G401.6 (cell line): ENCODE measurements around the gene TRIM8.

ENCODE experiments used
- FAIRE-seq: peaks from 2 replicates; lab custom pipeline; 2012; peaks lifted over from hg19 to GRCh38; lab: Jason Lieb, UNC

Gene TRIM8

DNA sequence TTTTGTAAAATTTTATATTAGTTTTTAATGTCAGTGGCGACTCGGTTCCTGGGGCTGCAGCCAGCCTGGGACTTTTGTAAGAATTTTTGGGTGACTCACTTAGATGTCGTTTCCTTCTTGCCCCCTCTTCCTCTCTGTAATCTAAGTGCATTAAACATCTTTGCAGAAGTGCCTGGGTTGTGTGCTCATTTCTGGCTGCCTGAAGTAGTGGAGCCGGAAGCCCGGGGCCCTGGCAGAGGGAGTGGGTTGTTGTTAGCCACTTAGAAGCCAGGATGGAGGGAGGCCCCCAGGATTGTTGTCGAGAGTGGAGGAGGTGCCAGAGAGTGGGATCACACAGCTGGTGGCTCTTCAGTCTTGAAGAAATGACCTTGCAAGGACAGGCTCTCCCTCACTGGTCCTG lies 11.0 kb upstream of the TRIM8 start:
- FAIRE-seq, result no peak

DNA sequence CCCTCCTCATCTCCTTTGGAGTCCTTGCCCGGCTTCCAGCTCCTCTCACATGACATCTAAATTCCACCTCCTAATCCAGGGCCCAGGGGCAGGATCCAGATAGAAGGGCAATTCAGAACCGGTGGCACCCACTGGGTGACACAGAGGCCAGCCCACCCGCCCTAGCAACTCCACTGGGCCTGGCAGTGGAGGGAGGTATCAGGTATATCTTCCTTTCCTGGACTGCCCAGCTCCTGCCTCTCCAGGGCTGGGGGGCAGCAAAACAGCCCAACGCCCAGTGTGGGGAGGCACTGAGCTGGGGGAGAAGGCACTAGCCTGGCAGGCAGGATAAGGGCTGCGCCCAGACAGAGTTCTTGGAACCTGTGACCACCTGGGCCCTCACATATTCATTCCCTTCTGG lies 10.4 kb upstream of the TRIM8 start:
- no peak for FAIRE-seq

DNA sequence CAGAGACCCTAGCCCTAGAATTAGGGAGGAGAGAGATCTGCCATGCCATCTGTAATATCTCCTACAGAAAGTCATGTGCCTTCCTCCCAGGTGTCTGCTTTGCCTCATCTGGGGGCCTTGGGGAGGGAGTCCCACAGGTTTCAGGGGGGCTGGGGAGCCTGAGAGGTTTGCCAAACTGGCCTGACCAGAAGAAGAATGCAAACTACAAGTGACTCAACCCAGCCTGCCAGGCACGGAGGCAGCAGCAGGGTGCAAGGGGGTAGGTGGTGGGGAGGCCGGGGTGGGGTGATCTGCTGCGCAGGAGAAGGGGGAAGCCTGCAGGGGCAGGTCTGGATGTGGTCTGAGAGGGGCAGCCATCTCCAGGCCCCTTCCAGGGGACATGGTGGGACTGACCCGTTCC lies 9.6 kb upstream of the TRIM8 start:
- no peak for FAIRE-seq

DNA sequence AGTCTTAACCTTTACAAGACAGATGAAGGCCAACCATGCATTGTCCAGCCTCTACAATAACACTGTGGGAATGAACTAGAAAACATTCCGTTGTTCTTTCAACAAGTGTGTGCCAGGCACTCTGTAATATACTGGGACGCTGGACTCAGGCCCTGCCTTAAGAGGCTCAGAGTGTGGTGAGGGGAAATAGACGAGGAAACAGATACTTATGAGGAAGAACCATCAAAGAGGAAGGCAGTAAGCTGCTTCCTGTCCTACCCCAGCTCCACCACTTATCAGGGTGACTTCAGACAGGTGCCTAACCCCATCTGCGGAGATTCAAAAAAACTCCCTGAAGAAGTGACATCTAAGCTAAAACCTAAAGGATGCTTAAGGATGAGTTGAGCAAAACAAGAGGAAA lies 8.9 kb upstream of the TRIM8 start:
- no peak for FAIRE-seq

DNA sequence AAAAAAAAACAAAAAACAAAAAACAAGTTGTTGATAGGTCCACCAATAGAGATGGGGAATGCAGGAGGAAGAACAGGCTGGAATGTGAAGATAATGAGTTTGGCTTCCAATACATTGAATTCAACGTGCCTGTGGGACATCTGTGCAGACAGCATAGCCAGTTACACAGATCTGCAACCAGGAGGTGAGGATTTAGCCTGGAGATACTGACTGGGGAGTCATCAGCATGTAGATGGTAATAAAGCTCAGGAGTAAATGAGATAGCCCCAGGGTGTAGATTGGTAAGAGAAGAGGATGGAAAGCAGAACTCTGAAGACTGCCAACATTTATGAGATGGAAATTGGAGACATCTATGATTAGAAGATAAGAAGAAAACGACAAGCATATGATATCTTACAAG lies 4.7 kb upstream of the TRIM8 start:
- FAIRE-seq, result no peak

DNA sequence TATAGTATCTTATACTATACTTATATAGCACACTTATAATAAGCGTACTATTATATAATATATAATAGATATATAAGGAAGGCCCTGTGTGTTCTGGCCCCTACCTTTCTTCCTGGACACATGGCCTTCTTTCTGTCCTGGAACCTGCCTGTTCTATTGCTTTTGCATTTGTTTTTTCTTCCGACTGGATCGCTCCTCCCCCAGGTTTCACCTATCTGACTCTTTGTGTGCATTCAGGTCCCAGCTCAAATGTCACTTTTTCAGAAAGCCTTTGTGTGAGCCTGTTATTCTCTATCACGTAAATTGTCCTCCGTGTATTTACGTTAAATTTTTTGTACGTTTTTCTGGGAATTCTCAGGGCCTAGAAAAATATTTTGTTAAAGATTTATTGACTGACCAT lies 2.9 kb upstream of the TRIM8 start:
- FAIRE-seq, result no peak

DNA sequence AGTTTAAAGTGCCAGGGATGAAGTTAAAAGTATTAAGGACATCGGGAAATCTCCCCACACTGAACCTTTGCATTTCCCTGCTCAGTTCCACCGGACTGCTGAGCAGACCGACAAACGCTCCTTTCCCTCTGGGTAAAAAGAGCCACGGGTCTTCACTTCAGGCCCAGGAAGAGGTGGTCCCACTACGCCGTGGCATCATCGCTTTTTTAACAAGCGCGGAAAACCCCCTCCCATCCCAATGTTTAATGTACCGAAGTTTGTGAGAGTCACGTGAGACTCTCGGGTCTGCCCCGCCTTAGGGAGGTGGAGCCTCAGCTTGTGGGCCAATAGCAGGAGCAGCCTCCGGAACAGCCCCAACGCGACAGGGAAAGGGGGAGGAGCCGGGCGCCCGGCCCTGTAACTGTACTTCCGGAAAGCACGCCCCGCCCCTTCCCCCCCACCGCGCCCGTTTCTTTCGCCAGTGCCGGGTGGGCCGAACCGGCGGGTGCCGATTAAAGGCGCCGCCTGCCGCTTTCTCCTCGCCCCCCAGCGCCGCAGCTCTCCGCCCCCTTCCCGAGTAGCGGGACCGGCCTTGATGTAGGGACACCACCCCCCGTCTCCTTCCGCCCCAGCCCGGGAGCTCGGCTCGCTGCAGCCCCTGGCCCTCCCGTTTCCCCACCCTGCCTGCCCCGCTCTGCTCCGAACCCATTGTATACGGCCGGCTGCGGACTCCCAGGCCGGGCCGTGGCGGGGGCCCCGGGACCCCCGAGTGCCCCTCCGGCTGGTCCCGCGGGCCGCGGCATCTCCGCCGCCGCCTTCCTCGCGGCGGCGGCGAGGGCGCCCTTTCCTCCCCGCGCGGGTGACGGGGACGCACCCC lies 2.2 kb upstream of the TRIM8 start:
- peak; percentile 98 for FAIRE-seq

DNA sequence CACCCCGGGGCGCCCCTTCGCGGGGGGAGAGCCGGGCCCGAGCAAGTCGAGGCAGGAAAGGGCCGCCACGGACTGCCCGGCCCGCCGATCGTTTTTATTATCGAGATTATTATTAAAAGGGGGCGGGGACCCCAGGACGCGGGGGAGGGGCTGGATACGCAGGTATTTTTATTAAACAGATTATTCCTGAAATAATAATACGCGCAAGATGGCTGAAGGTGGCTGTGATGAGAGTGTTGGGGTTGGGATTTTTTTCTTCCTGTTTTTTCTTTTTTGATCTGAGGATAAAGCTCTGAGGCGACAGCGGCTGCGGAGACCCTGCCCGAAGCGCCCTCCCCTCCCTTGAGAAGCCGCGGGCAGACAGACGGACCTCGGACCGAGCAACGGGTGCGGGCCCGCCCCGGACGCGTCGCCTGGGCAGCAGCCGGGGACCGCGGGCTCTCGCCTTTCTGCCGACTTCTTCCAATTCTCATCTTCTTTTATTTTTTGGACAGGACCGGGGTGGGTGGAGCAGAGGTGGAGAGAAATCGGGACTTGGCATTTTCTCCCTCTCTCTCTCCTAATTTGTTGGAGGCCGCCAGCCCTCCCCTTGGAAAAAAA lies 1.4 kb upstream of the TRIM8 start:
- FAIRE-seq, result no peak

DNA sequence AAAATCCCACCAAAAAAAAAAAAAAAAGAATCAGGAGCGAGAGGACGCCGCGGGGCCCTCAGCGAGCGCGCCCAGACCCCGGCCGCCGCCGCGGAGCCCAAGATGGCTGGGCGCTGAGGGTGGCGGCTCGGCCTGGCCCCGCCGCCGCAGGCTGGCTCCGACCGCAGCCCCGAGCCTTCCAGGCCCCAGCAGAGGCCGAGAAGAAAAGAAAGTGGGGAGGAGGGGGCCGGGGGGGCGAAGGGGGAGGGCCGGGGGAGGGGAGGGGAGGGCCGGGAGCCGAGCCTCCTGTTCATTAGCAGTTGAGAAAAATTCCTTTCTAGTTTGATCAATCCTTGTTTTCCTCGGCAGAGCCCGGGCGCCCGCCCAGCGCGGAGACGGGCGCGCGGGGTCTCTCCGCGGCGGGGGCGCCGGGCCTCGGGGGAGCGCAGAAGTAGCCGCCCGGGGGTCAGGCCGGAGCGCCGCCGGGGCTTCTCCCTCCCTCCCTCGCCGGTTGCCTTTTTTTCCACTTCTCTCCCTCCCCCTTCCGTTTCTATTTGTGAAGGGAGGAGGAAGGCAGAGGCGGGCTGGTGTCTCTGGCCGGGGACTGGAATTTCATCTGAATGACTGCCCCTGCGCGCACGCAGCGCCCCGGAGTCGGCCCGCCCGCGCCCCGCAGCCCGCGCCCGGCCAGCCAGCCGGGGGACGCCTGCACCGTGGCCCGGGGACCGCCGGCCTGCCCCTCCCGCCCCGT lies 778 bp upstream of the TRIM8 start:
- no peak for FAIRE-seq

DNA sequence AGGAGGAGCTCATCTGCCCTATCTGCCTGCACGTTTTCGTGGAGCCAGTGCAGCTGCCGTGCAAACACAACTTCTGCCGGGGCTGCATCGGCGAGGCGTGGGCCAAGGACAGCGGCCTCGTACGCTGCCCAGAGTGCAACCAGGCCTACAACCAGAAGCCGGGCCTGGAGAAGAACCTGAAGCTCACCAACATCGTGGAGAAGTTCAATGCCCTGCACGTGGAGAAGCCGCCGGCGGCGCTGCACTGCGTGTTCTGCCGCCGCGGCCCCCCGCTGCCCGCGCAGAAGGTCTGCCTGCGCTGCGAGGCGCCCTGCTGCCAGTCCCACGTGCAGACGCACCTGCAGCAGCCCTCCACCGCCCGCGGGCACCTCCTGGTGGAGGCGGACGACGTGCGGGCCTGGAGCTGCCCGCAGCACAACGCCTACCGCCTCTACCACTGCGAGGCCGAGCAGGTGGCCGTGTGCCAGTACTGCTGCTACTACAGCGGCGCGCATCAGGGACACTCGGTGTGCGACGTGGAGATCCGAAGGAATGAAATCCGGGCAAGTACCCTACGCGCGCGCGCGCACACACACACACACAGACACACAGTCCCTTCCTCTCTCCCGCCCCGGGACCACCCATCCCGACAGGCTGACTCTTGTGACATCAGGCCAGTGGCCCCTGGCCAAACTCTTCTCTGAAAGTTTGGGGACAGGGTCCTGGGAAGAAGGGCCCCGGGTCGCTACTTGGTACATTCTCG lies 538 bp downstream of the TRIM8 start:
- FAIRE-seq, result no peak

DNA sequence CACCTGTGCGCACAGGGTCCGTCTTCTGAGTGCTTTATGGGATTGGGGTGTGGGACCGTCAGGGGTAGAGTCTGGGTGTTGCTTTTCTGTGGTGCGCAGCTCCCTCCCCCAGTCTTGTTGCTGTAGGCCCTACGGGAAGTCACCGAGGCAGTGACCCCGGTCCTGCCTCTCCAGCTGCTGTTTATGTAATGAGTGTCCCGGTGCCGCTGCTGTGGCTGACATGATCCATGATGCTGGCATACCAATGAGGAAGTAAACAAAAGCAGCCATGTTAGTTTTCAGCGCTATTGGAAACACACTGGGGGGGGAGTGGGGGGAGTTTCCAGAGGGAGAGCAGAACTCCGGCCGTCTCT lies 1.1 kb downstream of the TRIM8 start:
- no peak for FAIRE-seq

DNA sequence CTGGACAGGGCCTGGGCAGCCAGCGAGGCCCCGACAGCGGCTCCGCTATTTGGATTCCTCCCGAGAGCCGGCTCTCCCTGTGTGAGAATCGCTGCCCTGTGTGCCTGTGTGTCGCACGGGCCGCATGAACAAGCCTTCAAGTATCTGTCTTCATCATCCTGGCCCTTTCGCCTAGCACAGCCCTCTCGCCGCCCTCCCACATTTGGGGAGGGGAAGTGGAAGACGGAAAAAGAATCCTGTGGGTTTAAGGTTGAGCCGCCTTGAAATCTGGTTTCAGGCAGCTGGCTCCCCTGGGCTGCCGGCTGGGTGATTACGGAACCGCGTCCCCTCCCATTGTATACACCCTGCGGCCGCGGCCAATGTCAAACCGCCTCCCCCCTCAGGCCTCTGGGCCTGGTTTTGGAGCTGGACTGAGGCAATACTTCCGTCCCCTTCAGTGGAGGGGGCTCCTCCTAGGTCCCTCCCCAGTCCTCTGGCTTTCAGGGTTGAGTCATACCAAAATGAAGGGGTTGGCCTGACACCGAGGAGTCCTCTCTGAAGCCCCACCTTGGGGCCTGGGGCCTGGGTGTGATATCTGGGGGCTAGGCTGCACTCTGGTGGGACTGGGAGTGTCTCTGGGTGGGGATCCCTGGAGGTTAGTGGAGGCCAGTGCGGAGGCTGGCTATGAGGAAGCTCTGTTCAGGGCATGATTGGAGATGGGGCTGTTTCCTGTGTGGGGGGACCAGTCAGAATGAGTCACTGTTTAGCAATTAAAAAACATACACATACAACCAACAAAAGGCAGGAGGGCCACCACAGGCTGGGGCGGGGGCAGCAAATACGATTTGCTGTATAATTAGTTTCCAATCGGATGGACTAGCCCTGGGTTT lies 1.7 kb downstream of the TRIM8 start:
- FAIRE-seq, result no peak

DNA sequence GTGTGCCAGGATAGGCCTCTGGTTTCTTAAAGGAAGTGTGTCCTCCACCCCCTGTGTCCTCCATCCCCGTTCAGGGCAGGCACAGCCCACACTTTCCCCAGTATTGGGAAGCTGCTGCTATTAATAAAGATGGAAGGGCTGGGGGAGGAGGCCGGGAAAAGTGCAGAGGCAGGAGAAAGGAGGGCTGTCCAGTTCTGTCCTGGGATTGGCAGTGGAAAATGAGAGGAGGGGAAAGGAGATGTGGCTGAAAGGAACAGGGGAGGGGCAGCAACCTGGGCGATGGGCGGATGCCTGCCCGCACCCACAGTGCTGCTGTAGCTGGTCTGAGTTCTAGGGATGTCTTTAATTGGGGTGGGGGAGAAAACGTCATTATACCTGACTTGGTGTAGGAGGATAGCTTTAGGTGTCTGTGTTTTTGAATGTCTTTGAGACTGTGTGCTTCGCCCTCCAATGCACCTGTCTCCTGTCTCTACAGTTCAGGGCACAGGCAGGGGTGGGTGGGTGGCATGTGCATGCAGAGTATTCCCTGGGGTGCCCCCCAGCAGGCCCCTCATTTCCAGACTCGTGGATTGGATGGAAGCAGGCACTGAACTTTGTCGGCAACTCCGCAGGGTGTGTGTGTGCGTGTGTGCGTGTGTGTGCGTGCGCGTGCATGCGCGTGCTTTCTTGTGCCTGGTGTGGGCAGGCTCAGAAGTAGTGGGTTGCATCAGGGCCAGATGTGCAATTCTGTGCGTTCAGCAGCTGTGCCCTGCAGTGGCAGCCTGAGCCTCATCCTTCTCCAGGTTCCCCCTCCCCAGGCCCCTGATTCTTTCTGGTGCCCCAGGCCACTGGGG lies 2.5 kb downstream of the TRIM8 start:
- FAIRE-seq, result peak; percentile 84

DNA sequence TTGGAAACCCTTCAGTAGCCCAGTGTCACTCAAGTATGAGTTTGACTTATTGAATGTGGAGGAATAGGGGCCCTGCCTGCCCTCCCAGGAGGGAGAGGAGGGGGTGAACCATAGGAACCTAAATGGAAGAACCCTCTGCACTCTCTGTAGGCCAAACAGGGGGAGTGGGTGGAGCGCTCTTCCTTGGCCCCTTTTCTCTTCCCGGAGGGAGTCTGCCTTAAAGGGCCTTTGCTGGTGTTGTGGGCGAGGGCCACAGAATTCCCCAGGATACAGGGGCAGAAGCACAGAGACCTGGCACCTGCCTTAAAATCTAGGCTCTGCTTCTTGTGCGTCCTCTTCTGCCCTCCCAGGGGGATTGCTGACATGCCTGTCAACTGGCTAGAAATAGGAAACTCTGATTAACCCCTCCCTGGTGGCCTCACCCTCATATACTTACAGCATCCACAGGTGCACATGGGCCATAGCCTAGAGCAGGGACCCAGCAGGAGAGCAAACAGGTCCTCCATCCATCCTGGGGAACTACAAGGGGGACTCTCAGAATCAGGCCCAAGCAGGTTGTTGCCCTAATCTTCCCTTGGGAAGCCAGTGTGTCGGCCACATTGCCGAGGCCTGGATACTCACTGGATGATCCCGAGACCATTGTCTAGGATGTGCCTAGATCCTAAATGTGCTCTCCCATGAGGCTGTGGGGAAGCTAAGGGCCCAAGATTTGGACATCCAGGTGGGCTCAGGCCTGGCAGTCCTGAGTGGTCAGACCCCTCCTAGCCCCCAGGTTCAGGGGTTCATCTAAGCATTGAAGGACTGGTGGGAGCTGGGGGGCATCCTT lies 3.4 kb downstream of the TRIM8 start:
- no peak for FAIRE-seq

DNA sequence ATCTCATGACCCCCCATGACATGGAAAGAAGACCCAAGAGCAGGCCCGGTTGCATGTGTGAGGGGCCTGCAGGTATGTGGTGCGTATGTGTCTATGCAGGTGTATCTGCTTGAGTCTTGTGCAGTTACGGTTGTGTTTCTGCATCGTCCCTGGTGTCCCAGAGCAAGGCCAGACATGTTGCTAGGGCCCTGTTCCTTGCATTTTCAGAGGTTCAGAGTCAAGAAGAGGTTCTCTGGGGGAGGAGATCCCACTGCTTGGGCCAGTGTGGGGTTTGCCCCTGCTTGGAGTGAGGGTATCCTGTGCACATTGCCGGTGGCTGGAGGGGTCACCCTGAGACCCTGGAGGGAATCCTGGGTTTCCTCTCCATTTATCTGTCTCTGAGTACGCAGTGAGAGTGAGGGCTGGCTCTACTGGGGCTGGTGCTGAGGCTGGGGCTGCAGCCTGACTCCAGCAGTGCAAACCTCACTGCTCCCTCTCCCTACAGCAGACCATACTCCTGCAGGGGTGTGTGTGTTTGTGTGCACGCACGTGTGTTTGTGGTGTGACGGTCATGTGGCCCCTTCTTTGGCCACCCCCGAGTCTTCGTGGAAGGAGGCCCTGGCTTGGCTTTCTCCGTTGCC lies 4.1 kb downstream of the TRIM8 start:
- no peak for FAIRE-seq

DNA sequence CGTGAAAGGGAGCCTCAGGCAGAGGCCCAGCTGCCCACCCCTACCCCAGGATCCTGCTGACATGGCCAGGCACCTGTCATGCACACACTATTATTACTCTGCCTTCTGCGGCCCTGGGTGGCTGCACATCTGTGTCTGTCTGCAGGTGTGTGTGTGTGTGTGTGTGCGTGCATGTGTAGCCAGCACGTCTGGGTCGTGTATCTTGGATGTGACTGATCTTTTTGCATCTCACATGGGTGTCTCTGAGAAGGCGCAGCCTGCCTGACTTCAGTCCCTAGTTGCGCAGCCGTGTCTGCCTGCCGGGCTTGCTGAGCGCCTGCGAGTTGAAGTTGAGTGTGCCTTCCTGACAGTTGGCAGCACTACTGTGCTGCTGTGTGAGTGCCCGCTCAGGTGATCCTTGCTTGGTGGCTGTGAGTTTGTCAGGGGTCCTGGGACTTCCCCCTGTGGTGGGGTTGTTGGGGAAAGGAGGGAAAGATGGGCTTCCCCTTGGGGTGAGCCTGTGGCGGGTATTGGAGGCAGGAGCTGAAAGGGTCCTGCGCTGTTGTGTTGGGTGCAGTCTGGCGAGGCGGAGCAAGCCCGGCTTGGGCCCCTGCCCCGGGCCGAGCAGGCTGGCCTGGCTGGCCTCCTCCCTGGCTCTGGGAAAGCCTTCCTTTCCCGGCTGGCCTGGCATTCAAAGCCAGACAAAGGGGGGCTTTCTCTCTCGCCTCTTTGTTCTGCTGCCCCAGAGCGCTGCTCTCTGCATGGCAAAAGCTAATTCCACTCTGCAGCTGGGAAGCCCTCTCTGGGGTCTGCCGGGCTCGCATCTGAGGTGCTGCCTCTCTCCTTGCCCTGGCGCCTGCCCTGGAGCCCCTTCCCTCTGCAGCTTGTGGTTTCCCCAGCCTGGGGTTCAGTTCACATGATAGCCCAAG lies 4.9 kb downstream of the TRIM8 start:
- FAIRE-seq, result no peak

DNA sequence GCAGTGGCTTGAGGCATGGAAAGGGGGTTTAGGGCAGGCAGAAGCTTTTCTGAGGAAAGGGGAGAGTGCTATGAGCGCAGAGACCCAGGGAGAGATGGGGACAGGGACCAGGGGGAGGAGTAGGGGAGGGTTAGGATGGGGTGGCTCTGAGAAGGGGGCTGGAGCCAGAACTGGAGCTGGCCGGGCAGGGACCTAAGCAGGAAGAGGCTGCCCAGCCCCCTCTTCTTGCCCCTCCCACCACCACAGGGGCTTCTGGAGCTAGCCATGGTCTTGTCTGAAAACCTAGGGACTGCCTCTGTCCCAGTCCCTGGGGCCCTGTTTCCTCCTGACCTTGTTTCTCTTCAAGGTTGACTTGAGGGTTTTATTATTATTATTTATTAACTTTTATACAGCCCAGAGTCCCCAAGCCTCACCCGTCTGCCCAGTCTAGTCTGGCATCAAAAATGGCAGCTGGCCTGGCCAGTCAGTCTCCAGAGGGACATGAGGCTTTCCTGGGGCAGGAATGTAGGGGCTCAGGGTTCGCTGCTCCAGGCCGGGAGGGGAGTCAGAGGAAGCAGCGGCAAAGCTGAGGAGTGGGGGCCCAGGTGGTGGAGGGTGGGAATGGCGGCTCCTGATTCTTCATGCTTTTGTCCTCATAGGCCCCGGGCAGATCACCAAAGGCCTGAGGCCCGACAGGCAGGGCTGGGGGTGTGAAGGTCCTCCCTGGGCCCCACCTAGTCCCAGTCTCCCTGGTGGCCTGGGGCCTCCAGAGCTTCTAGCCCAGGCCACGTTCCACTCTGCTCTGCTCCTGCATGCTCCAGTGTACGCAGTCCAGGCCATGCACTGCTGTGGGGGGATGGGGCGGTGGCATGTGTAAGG lies 5.7 kb downstream of the TRIM8 start:
- FAIRE-seq, result no peak
